Neutrophil (primary cell): ENCODE results near the gene OSBPL2.

Experiments used
- H3K27ac ChIP-seq: fragments of 200-600 bp; sonication (generic); 2 replicates; pipeline ENCODE4 v1.5.1; 2016; ENCODE audit warnings: mild to moderate bottlenecking, moderate library complexity
- H3K27me3 ChIP-seq: fragments of 200-600 bp; sonication (generic); 2 replicates; pipeline ENCODE4 v1.6.0; 2016; ENCODE audit warnings: mild to moderate bottlenecking
- H3K36me3 ChIP-seq: fragments of 200-600 bp; sonication (generic); 2 replicates; pipeline ENCODE4 v1.5.1; 2017
- H3K4me1 ChIP-seq, 2 experiments: fragments of 200-600 bp in 1 of 2; sonication (generic) in 1 of 2; 1 replicate in 1 of 2; 2 replicates in 1 of 2; pipeline versions ENCODE4 v1.5.1 to v1.6.1; 2013 to 2016; ENCODE audit warnings: low read depth in 1 of 2, low read length in 1 of 2, mild to moderate bottlenecking in 1 of 2, moderate library complexity in 1 of 2; ENCODE audit not compliant: control insufficient read depth in 1 of 2, insufficient read depth in 1 of 2
- H3K4me3 ChIP-seq, 2 experiments: fragments of 200-600 bp in 1 of 2; sonication (generic) in 1 of 2; 1 replicate in 1 of 2; 2 replicates in 1 of 2; pipeline ENCODE4 v1.5.1; 2013 to 2016; ENCODE audit warnings: low read depth in 1 of 2, low read length in 1 of 2, mild to moderate bottlenecking in 1 of 2, moderate library complexity in 1 of 2
- H3K9me3 ChIP-seq: fragments of 200-600 bp; sonication (generic); 2 replicates; pipeline ENCODE4 v1.5.1; 2016
- TF ChIP-seq, protein P1 (sequence below): fragments of 200-600 bp; sonication (generic); IDR thresholded peaks from 2 replicates; pipeline ENCODE4 v1.5.1; 2016; ENCODE audit warnings: antibody characterized with exemption

The OSBPL2 gene

DNA sequence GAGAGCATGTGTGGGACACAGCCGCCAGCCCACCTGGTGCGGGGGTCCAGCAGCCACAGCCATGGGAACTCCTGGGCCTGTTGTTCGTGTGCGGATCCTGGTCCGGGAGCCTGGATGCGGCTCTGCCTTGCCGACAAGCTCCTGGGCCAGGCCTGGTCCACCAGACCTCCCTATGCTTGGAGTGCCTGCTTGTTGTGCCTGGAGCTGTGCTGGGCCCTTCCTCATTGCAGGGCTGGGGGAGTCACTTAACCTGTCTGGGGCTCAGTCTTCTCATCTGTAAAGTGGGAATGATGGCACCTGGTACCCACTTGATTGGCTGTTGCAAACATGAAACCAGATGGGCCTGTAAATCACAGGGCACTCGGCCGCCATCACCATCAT lies 2.6 kb upstream of the OSBPL2 start:
- TF ChIP-seq, protein P1, sequence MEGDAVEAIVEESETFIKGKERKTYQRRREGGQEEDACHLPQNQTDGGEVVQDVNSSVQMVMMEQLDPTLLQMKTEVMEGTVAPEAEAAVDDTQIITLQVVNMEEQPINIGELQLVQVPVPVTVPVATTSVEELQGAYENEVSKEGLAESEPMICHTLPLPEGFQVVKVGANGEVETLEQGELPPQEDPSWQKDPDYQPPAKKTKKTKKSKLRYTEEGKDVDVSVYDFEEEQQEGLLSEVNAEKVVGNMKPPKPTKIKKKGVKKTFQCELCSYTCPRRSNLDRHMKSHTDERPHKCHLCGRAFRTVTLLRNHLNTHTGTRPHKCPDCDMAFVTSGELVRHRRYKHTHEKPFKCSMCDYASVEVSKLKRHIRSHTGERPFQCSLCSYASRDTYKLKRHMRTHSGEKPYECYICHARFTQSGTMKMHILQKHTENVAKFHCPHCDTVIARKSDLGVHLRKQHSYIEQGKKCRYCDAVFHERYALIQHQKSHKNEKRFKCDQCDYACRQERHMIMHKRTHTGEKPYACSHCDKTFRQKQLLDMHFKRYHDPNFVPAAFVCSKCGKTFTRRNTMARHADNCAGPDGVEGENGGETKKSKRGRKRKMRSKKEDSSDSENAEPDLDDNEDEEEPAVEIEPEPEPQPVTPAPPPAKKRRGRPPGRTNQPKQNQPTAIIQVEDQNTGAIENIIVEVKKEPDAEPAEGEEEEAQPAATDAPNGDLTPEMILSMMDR, result no peak
- Histone ChIP-seq H3K27me3 (peaks cover 18% of the 10 kb centered on the region), H3K27ac (no peak overlapping the region), H3K9me3 (no peaks in the 10 kb centered on the region), H3K36me3 (no peaks in the 10 kb centered on the region), H3K4me1 (peaks cover 26% of the 10 kb centered on the region in 2 experiments), H3K4me3 (no peak overlapping the region)

DNA sequence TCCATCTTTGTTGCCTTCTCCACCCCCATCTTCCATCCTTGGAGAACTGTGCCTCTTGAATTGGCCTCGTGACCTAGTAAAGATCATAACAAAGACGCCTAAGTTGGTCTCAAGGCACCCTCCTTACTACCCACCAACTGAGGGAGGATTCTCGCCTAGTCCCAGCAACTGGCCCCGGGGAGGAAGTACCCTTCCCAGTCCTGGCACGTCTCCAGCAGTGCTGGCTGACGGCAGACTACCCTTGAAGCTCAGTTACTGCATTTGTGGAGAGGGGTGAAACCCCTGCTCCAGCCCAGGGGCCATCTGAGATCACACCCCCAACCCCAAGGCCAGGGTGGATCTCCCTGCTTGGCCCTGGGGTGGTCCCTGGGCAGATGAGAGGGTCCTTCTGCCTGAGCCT lies 2.1 kb upstream of the OSBPL2 start:
- Histone ChIP-seq H3K27ac (no peak overlapping the region), H3K4me1 (peaks cover 30 to 31% of the 10 kb centered on the region in 2 experiments), H3K27me3 (peaks cover 18% of the 10 kb centered on the region), H3K4me3 (no peak overlapping the region), H3K9me3 (no peaks in the 10 kb centered on the region), H3K36me3 (no peaks in the 10 kb centered on the region)
- TF ChIP-seq, protein P1, result no peak

DNA sequence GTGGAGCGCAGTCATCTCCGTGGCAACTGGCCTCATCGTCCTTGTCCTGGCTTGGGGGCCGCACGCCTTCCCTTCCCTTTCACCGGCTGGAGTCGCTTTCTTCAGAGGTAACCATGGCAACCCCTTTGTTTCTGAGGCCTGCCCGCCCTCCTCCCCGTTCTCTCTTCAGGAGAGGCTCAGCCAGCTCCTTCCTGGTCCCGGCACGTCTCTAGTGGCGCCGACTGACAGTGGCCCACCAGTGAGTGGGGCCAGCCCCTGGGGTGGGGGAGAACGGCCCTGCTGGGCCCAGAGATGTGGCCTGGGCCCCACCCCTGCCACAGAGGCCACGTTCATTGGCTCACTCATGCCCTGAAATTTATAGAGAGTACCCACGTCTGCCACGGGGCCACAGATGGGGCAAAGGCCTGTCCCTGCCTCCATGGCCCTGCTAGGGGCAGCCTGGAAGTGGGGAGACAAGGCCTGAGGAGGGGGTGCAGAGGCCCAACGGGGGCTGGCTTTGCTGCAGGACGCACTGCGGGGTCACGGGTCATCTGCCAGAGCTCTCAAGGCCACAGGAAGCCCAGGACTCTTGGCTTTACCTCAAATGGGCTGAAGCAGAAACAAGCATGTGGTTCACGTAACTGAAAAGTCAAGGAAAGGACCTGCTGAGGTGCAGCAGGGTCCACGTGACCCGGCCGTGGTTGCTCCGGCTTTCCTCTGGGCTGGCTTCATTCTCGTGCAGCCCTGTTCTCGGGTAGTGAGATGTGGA lies 1.4 kb upstream of the OSBPL2 start:
- Histone ChIP-seq H3K4me3 (no peak overlapping the region), H3K36me3 (no peaks in the 10 kb centered on the region), H3K27me3 (peaks cover 18% of the 10 kb centered on the region), H3K4me1 (peaks cover 37 to 38% of the 10 kb centered on the region in 2 experiments), H3K9me3 (no peaks in the 10 kb centered on the region), H3K27ac (peak overlapping the region; percentile 99)
- TF ChIP-seq, protein P1, result no peak

DNA sequence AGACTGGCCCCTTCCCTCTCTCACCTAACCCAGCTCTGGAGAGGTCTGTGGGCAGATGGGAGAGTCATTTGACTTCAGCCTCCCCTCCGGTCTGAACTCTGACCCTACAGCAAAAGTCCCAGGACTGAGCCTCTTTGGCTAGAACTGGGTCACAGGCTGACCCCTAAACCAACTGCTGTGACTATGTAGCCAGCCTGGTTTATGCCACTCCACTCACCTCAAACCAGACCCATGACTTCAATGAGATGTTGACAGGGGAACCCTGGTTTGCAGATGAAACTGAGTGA lies 864 bp upstream of the OSBPL2 start:
- Histone ChIP-seq H3K4me3 (peak overlapping the region; percentile 63 to 73), H3K4me1 (peaks cover 43% of the 10 kb centered on the region in 2 experiments), H3K27me3 (peaks cover 18% of the 10 kb centered on the region), H3K36me3 (peaks cover 4% of the 10 kb centered on the region), H3K27ac (peak overlapping the region; percentile 99), H3K9me3 (no peaks in the 10 kb centered on the region)
- TF ChIP-seq, protein P1, result no peak

DNA sequence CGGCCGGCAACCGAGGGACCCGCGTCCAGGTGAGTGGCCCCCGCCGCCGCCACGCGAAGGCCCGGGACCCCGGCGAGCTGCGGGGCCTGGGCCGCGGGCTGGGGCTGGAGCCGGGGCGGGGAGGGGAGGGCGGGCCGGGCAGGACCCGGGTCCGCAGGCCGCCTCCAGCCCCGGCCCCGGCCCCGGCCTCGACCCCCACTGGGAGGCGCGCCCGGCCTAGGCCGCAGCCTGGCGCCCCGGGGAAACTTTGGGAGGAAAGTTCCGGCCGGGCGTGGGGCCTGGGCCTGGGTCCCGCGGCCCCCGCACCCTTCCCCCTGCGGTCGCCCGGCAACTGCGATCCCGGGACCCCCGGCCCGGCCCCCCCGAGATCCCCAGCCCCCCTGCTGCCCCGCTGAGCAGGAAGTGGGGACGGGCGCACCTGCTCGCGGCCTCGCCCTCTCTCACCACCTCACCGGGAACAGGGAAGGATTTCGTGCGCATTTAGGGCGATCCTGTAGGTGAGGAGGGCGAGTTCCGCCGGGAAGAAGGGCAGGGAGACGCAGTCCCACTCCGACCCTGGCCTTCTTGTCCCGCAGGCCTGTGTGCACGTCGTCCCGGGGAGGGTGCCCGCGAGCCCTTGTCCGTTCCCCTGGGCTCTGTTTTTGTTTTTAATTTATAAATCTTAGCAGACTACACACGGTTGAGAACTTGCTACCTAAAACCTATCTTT lies 402 bp downstream of the OSBPL2 start:
- H3K36me3 ChIP-seq, result peaks cover 15% of the 10 kb centered on the region
- TF ChIP-seq, protein P1, result no peak
- peak overlapping the region; percentile 73 to 90 for H3K4me3 ChIP-seq
- peaks cover 55 to 56% of the 10 kb centered on the region in 2 experiments for H3K4me1 ChIP-seq
- H3K9me3 ChIP-seq, result no peaks in the 10 kb centered on the region
- H3K27ac ChIP-seq, result peak overlapping the region; percentile 99
- peaks cover 6% of the 10 kb centered on the region for H3K27me3 ChIP-seq
